HL-60 (cell line): ENCODE data around the gene SASH1.

ENCODE experiments used
- CTCF ChIP-seq: IDR thresholded peaks from one replicate; pipeline ENCODE4 v1.5.1; 2011; ENCODE audit warnings: low read length, control low read depth, inconsistent platforms; ENCODE audit not compliant: insufficient read depth
- GABPA ChIP-seq: IDR thresholded peaks from 2 replicates; pipeline ENCODE4 v1.6.1; 2012; ENCODE audit warnings: low read depth
- POLR2AphosphoS5 ChIP-seq: IDR thresholded peaks from 2 replicates; pipeline ENCODE4 v1.6.1; 2012; ENCODE audit warnings: low read depth
- REST ChIP-seq: IDR thresholded peaks from 2 replicates; pipeline ENCODE4 v1.6.1; 2012; ENCODE audit warnings: low read depth; ENCODE audit not compliant: insufficient replicate concordance

- TF ChIP-seq CTCF, result no peak
- no peak for TF ChIP-seq POLR2AphosphoS5
- TF ChIP-seq GABPA, result no peak
- no peak for TF ChIP-seq REST
These were observed 178.5 kb downstream of the SASH1 start for GRCh38 chr6:148521158-148521557.
